Mononuclear cell (primary cell): ENCODE results near the gene AFF3. TPM values are rescaled to one million over a fixed set of nuclear protein-coding genes. Genes with fewer than 3 reads are reported as not detected.

ENCODE experiments used
- H3K27me3 ChIP-seq: 2 replicates; pipeline ENCODE4 v1.6.0; 2011; ENCODE audit warnings: low read length, control low read depth; ENCODE audit not compliant: insufficient read depth
- H3K4me1 ChIP-seq: 2 replicates; pipeline ENCODE4 v1.5.1; 2011; ENCODE audit warnings: mild to moderate bottlenecking, low read length, control low read depth; ENCODE audit not compliant: insufficient read depth
- H3K4me3 ChIP-seq: 2 replicates; pipeline ENCODE4 v1.5.1; 2011; ENCODE audit warnings: mild to moderate bottlenecking, low read length, moderate library complexity
- H3K9me3 ChIP-seq: 2 replicates; pipeline ENCODE4 v1.5.1; 2011; ENCODE audit warnings: low read depth, mild to moderate bottlenecking, control low read depth, low read length
- total RNA-seq: library from RNA; depleted of rRNA; stranded (reverse); fragments of >200 nt; gene quantifications from one replicate; pipeline ENCODE4 v1.2.3, GENCODE V29; 2012

AFF3 gene
- total RNA-seq, 1 donor, result 21.9 TPM

GRCh38 chr2:99856119-99856518 lies 286.3 kb downstream of the AFF3 start:
- peaks cover 4% of the 10 kb centered on the region for H3K4me1 ChIP-seq
- H3K4me3 ChIP-seq, result no peak overlapping the region
- H3K27me3 ChIP-seq, result no peaks in the 10 kb centered on the region
- no peaks in the 10 kb centered on the region for H3K9me3 ChIP-seq

GRCh38 chr2:99854236-99854852 lies 288.0 kb downstream of the AFF3 start:
- no peaks in the 10 kb centered on the region for H3K4me1 ChIP-seq
- H3K27me3 ChIP-seq, result no peaks in the 10 kb centered on the region
- no peaks in the 10 kb centered on the region for H3K9me3 ChIP-seq
- no peak overlapping the region for H3K4me3 ChIP-seq

- H3K4me3 ChIP-seq, result no peak overlapping the region
- no peaks in the 10 kb centered on the region for H3K4me1 ChIP-seq
- no peaks in the 10 kb centered on the region for H3K9me3 ChIP-seq
- no peaks in the 10 kb centered on the region for H3K27me3 ChIP-seq
Observed at GRCh38 chr2:99852956-99853355, 289.4 kb downstream of the AFF3 start.

- Histone ChIP-seq H3K4me1 (no peaks in the 10 kb centered on the region), H3K4me3 (no peak overlapping the region), H3K27me3 (no peaks in the 10 kb centered on the region), H3K9me3 (no peaks in the 10 kb centered on the region)
Observed at GRCh38 chr2:99852376-99852934, 289.9 kb downstream of the AFF3 start.

GRCh38 chr2:99851811-99852210 lies 290.6 kb downstream of the AFF3 start:
- H3K4me1 ChIP-seq, result no peaks in the 10 kb centered on the region
- H3K4me3 ChIP-seq, result no peak overlapping the region
- no peaks in the 10 kb centered on the region for H3K9me3 ChIP-seq
- no peaks in the 10 kb centered on the region for H3K27me3 ChIP-seq

- Histone ChIP-seq H3K4me3 (no peak overlapping the region), H3K4me1 (no peaks in the 10 kb centered on the region), H3K27me3 (no peaks in the 10 kb centered on the region), H3K9me3 (no peaks in the 10 kb centered on the region)
Observed at GRCh38 chr2:99851089-99851488, 291.3 kb downstream of the AFF3 start.

- Histone ChIP-seq H3K9me3 (no peaks in the 10 kb centered on the region), H3K4me3 (no peak overlapping the region), H3K4me1 (no peaks in the 10 kb centered on the region), H3K27me3 (no peaks in the 10 kb centered on the region)
Observed at GRCh38 chr2:99850084-99850710, 292.2 kb downstream of the AFF3 start.

GRCh38 chr2:99846462-99847107 lies 295.8 kb downstream of the AFF3 start:
- no peaks in the 10 kb centered on the region for H3K27me3 ChIP-seq
- H3K4me3 ChIP-seq, result no peak overlapping the region
- H3K9me3 ChIP-seq, result no peaks in the 10 kb centered on the region
- H3K4me1 ChIP-seq, result peaks cover 5% of the 10 kb centered on the region

- Histone ChIP-seq H3K4me3 (no peak overlapping the region), H3K9me3 (no peaks in the 10 kb centered on the region), H3K4me1 (peaks cover 10% of the 10 kb centered on the region), H3K27me3 (no peaks in the 10 kb centered on the region)
Observed at GRCh38 chr2:99845296-99845695, 297.1 kb downstream of the AFF3 start.

GRCh38 chr2:99842451-99842850 lies 299.9 kb downstream of the AFF3 start:
- Histone ChIP-seq H3K9me3 (no peaks in the 10 kb centered on the region), H3K27me3 (no peaks in the 10 kb centered on the region), H3K4me1 (peaks cover 10% of the 10 kb centered on the region), H3K4me3 (no peak overlapping the region)

- Histone ChIP-seq H3K27me3 (no peaks in the 10 kb centered on the region), H3K4me3 (no peak overlapping the region), H3K9me3 (no peaks in the 10 kb centered on the region), H3K4me1 (peaks cover 10% of the 10 kb centered on the region)
Observed at GRCh38 chr2:99841749-99842148, 300.6 kb downstream of the AFF3 start.

- Histone ChIP-seq H3K27me3 (no peaks in the 10 kb centered on the region), H3K4me1 (peaks cover 10% of the 10 kb centered on the region)
Observed at GRCh38 chr2:99840831-99841230, 301.6 kb downstream of the AFF3 start.

GRCh38 chr2:99836690-99837605 lies 305.4 kb downstream of the AFF3 start:
- no peaks in the 10 kb centered on the region for H3K9me3 ChIP-seq
- peaks cover 8% of the 10 kb centered on the region for H3K4me1 ChIP-seq
- no peaks in the 10 kb centered on the region for H3K27me3 ChIP-seq
- H3K4me3 ChIP-seq, result no peak overlapping the region

More at GRCh38 chr2:99840831-99841230, 301.6 kb downstream of the AFF3 start:
- no peak overlapping the region for H3K4me3 ChIP-seq
- H3K9me3 ChIP-seq, result no peaks in the 10 kb centered on the region

GRCh38 chr2:99834426-99834825 lies 308.0 kb downstream of the AFF3 start:
- Histone ChIP-seq H3K4me1 (no peaks in the 10 kb centered on the region), H3K9me3 (no peaks in the 10 kb centered on the region), H3K27me3 (no peaks in the 10 kb centered on the region), H3K4me3 (no peak overlapping the region)
